ENCODE data around the gene DYSF.

The DYSF gene

GRCh38 chr2:71690876-71691475 lies 237.6 kb downstream of the DYSF start:
- H3K36me3 ChIP-seq (ENCODE audit: insufficient read depth, low read length): no peaks in the 10 kb centered on the region
- no peak overlapping the region for H3K4me3 ChIP-seq (ENCODE audit: low read length, poor library complexity, severe bottlenecking)
- no peak overlapping the region for H3K9ac ChIP-seq (ENCODE audit: low read depth, low read length, poor library complexity, severe bottlenecking)
- no peaks in the 10 kb centered on the region for H3F3A ChIP-seq (ENCODE audit: low read depth)
- H3K27me3 ChIP-seq (ENCODE audit: insufficient read depth, low read length, poor library complexity, severe bottlenecking): no peaks in the 10 kb centered on the region
- H4K20me1 ChIP-seq (ENCODE audit: insufficient read depth, low read length, poor library complexity, severe bottlenecking): no peaks in the 10 kb centered on the region
- H3K79me2 ChIP-seq (ENCODE audit: insufficient read depth, low read length): no peaks in the 10 kb centered on the region
- no peaks in the 10 kb centered on the region for H3K4me1 ChIP-seq (ENCODE audit: insufficient read depth, low read length, poor library complexity, severe bottlenecking)
- no peak overlapping the region for H2AFZ ChIP-seq (ENCODE audit: low read length)
- TF ChIP-seq CTCF (conservative IDR thresholded peaks at IDR 0.05; ENCODE audit: low read length): no peak
- TF ChIP-seq EZH2phosphoT487 (IDR thresholded peaks at IDR 0.05; ENCODE audit: borderline replicate concordance): no peak
- no peak overlapping the region for H3K4me2 ChIP-seq (ENCODE audit: low read depth, low read length, poor library complexity, severe bottlenecking)
- H3K9me2 ChIP-seq (replicated peaks; ENCODE audit: low read depth, low read length): no peaks in the 10 kb centered on the region
- H3K9me3 ChIP-seq (ENCODE audit: insufficient read depth, low read depth, low read length): no peaks in the 10 kb centered on the region

- Histone ChIP-seq H3K27me3 (ENCODE audit: insufficient read depth, low read length, poor library complexity, severe bottlenecking) (no peaks in the 10 kb centered on the region), H4K20me1 (ENCODE audit: insufficient read depth, low read length, poor library complexity, severe bottlenecking) (no peaks in the 10 kb centered on the region), H3K9me3 (ENCODE audit: insufficient read depth, low read depth, low read length) (no peaks in the 10 kb centered on the region), H3K79me2 (ENCODE audit: insufficient read depth, low read length) (no peaks in the 10 kb centered on the region), H2AFZ (ENCODE audit: low read length) (no peak overlapping the region), H3K9me2 (replicated peaks; ENCODE audit: low read depth, low read length) (no peaks in the 10 kb centered on the region), H3F3A (ENCODE audit: low read depth) (no peaks in the 10 kb centered on the region), H3K4me2 (ENCODE audit: low read depth, low read length, poor library complexity, severe bottlenecking) (no peak overlapping the region), H3K36me3 (ENCODE audit: insufficient read depth, low read length) (no peaks in the 10 kb centered on the region), H3K4me3 (ENCODE audit: low read length, poor library complexity, severe bottlenecking) (no peak overlapping the region), H3K9ac (ENCODE audit: low read depth, low read length, poor library complexity, severe bottlenecking) (no peak overlapping the region), H3K4me1 (ENCODE audit: insufficient read depth, low read length, poor library complexity, severe bottlenecking) (no peaks in the 10 kb centered on the region)
- TF ChIP-seq CTCF (conservative IDR thresholded peaks at IDR 0.05; ENCODE audit: low read length) (no peak), EZH2phosphoT487 (IDR thresholded peaks at IDR 0.05; ENCODE audit: borderline replicate concordance) (no peak)
These were observed 238.5 kb downstream of the DYSF start for GRCh38 chr2:71691747-71692441.

- no peaks in the 10 kb centered on the region for H3F3A ChIP-seq (ENCODE audit: low read depth)
- H3K4me1 ChIP-seq (ENCODE audit: insufficient read depth, low read length, poor library complexity, severe bottlenecking): no peaks in the 10 kb centered on the region
- no peak overlapping the region for H3K9ac ChIP-seq (ENCODE audit: low read depth, low read length, poor library complexity, severe bottlenecking)
- no peak for TF ChIP-seq EZH2phosphoT487 (IDR thresholded peaks at IDR 0.05; ENCODE audit: borderline replicate concordance)
- TF ChIP-seq CTCF (conservative IDR thresholded peaks at IDR 0.05; ENCODE audit: low read length): no peak
- H3K36me3 ChIP-seq (ENCODE audit: insufficient read depth, low read length): no peaks in the 10 kb centered on the region
- H2AFZ ChIP-seq (ENCODE audit: low read length): no peak overlapping the region
- H3K9me3 ChIP-seq (ENCODE audit: insufficient read depth, low read depth, low read length): no peaks in the 10 kb centered on the region
- H3K4me3 ChIP-seq (ENCODE audit: low read length, poor library complexity, severe bottlenecking): no peak overlapping the region
- no peaks in the 10 kb centered on the region for H3K9me2 ChIP-seq (replicated peaks; ENCODE audit: low read depth, low read length)
- H3K27me3 ChIP-seq (ENCODE audit: insufficient read depth, low read length, poor library complexity, severe bottlenecking): no peaks in the 10 kb centered on the region
- H3K79me2 ChIP-seq (ENCODE audit: insufficient read depth, low read length): no peaks in the 10 kb centered on the region
- no peaks in the 10 kb centered on the region for H4K20me1 ChIP-seq (ENCODE audit: insufficient read depth, low read length, poor library complexity, severe bottlenecking)
- no peak overlapping the region for H3K4me2 ChIP-seq (ENCODE audit: low read depth, low read length, poor library complexity, severe bottlenecking)
These were observed 239.4 kb downstream of the DYSF start for GRCh38 chr2:71692621-71693277.
